Measurements from ENCODE around the gene COL23A1. TPM values are rescaled to one million over a fixed set of nuclear protein-coding genes. Genes with fewer than 3 reads are reported as not detected.

COL23A1 gene
- total and polyA plus RNA-seq, 2 of the 13 experiments (the other 11 are each of a cell fraction or from before 2014, with no cell fraction given) = not detected

DNA sequence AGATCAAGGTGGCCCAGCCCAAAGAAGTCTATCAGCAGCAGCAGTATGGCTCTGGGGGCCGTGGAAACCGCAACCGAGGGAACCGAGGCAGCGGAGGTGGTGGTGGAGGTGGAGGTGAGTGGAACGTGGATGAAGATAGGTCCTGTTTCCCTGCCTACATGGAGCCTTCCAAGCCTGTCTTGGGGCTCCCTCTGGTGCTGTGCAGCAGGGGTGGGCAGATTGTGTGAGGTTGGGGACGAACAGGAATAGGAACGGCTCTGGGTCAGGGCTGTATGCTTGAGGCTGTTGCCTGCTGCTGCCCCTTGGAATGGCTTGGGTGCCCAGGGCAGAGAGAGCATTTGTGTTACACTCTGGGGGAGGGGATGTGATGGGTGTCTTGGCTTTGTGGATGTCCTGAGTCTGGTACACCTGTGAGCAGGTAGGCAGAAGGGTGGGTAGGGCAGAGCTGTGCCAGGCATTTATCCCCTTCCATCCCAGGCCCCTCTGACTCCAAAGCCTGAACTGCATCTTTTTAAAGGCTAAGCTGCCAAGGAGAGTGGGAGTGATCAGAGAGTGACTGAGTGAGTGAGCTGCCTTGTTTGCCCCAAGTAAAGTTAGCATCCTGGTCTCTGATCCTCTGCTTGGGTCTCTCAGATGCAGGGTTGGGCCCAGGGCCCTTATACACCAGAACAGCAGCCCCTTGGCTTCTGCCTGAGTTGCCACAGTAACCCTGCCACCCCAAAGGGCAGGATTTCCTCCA is 380.7 kb downstream of the COL23A1 start (continued):
- TF ChIP-seq ZSCAN29 (CRISPR knock-in tag; conservative IDR thresholded peaks at IDR 0.05) = no peak
- TF ChIP-seq KDM5B (CRISPR knock-in tag; IDR thresholded peaks at IDR 0.05; ENCODE audit: borderline replicate concordance) = no peak
- no peak for TF ChIP-seq SMAD3 (CRISPR knock-in tag; IDR thresholded peaks at IDR 0.05)
- 0 out of 2 replicates have a peak, but pooled peaks have one; percentile 35 for TF ChIP-seq POLR2G (IDR thresholded peaks at IDR 0.05; ENCODE audit: low read depth, low read length)
- TF ChIP-seq TCF7L2 (IDR thresholded peaks at IDR 0.05; ENCODE audit: low read depth, low read length) = no peak
- TF ChIP-seq RFXAP (CRISPR knock-in tag; IDR thresholded peaks at IDR 0.05; ENCODE audit: borderline replicate concordance) = no peak
- TF ChIP-seq, protein P1, sequence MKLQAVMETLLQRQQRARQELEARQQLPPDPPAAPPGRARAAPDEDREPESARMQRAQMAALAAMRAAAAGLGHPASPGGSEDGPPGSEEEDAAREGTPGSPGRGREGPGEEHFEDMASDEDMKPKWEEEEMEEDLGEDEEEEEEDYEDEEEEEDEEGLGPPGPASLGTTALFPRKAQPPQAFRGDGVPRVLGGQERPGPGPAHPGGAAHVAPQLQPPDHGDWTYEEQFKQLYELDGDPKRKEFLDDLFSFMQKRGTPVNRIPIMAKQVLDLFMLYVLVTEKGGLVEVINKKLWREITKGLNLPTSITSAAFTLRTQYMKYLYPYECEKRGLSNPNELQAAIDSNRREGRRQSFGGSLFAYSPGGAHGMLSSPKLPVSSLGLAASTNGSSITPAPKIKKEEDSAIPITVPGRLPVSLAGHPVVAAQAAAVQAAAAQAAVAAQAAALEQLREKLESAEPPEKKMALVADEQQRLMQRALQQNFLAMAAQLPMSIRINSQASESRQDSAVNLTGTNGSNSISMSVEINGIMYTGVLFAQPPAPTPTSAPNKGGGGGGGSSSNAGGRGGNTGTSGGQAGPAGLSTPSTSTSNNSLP (IDR thresholded peaks at IDR 0.05; ENCODE audit: low read depth, low read length) = no peak
- TF ChIP-seq POLR2AphosphoS5 (IDR thresholded peaks at IDR 0.05; ENCODE audit: low read depth, low read length) = 0 out of 2 replicates have a peak, but pooled peaks have one; percentile 22
- TF ChIP-seq, protein P2, sequence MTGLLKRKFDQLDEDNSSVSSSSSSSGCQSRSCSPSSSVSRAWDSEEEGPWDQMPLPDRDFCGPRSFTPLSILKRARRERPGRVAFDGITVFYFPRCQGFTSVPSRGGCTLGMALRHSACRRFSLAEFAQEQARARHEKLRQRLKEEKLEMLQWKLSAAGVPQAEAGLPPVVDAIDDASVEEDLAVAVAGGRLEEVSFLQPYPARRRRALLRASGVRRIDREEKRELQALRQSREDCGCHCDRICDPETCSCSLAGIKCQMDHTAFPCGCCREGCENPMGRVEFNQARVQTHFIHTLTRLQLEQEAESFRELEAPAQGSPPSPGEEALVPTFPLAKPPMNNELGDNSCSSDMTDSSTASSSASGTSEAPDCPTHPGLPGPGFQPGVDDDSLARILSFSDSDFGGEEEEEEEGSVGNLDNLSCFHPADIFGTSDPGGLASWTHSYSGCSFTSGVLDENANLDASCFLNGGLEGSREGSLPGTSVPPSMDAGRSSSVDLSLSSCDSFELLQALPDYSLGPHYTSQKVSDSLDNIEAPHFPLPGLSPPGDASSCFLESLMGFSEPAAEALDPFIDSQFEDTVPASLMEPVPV (CRISPR knock-in tag; IDR thresholded peaks at IDR 0.05) = no peak
- TF ChIP-seq, protein P3, sequence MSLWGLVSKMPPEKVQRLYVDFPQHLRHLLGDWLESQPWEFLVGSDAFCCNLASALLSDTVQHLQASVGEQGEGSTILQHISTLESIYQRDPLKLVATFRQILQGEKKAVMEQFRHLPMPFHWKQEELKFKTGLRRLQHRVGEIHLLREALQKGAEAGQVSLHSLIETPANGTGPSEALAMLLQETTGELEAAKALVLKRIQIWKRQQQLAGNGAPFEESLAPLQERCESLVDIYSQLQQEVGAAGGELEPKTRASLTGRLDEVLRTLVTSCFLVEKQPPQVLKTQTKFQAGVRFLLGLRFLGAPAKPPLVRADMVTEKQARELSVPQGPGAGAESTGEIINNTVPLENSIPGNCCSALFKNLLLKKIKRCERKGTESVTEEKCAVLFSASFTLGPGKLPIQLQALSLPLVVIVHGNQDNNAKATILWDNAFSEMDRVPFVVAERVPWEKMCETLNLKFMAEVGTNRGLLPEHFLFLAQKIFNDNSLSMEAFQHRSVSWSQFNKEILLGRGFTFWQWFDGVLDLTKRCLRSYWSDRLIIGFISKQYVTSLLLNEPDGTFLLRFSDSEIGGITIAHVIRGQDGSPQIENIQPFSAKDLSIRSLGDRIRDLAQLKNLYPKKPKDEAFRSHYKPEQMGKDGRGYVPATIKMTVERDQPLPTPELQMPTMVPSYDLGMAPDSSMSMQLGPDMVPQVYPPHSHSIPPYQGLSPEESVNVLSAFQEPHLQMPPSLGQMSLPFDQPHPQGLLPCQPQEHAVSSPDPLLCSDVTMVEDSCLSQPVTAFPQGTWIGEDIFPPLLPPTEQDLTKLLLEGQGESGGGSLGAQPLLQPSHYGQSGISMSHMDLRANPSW (CRISPR knock-in tag; IDR thresholded peaks at IDR 0.05; ENCODE audit: borderline replicate concordance) = no peak
- no peak for TF ChIP-seq ZNF317 (CRISPR knock-in tag; IDR thresholded peaks at IDR 0.05)
- TF ChIP-seq FOXP1 (IDR thresholded peaks at IDR 0.05) = no peak
- no peak for TF ChIP-seq FOXP1 (CRISPR knock-in tag; IDR thresholded peaks at IDR 0.05)
- TF ChIP-seq ZNF501 (CRISPR knock-in tag; IDR thresholded peaks at IDR 0.05) = no peak
- TF ChIP-seq, protein P4, sequence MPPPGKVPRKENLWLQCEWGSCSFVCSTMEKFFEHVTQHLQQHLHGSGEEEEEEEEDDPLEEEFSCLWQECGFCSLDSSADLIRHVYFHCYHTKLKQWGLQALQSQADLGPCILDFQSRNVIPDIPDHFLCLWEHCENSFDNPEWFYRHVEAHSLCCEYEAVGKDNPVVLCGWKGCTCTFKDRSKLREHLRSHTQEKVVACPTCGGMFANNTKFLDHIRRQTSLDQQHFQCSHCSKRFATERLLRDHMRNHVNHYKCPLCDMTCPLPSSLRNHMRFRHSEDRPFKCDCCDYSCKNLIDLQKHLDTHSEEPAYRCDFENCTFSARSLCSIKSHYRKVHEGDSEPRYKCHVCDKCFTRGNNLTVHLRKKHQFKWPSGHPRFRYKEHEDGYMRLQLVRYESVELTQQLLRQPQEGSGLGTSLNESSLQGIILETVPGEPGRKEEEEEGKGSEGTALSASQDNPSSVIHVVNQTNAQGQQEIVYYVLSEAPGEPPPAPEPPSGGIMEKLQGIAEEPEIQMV (CRISPR knock-in tag; IDR thresholded peaks at IDR 0.05; ENCODE audit: low read depth) = no peak
- TF ChIP-seq ZNF546 (CRISPR knock-in tag; conservative IDR thresholded peaks at IDR 0.05) = no peak
- TF ChIP-seq SRY (CRISPR knock-in tag; IDR thresholded peaks at IDR 0.05) = no peak
- TF ChIP-seq, protein P5, sequence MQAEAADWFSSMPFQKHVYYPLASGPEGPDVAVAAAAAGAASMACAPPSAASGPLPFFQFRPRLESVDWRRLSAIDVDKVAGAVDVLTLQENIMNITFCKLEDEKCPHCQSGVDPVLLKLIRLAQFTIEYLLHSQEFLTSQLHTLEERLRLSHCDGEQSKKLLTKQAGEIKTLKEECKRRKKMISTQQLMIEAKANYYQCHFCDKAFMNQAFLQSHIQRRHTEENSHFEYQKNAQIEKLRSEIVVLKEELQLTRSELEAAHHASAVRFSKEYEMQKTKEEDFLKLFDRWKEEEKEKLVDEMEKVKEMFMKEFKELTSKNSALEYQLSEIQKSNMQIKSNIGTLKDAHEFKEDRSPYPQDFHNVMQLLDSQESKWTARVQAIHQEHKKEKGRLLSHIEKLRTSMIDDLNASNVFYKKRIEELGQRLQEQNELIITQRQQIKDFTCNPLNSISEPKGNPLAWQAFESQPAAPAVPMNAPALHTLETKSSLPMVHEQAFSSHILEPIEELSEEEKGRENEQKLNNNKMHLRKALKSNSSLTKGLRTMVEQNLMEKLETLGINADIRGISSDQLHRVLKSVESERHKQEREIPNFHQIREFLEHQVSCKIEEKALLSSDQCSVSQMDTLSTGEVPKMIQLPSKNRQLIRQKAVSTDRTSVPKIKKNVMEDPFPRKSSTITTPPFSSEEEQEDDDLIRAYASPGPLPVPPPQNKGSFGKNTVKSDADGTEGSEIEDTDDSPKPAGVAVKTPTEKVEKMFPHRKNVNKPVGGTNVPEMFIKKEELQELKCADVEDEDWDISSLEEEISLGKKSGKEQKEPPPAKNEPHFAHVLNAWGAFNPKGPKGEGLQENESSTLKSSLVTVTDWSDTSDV (CRISPR knock-in tag; IDR thresholded peaks at IDR 0.05) = no peak
